BJ (cell line): ENCODE data around the gene MYNN. TPM values are rescaled to one million over a fixed set of nuclear protein-coding genes. Genes with fewer than 3 reads are reported as not detected.
A peak's percentile ranks its signal among the peaks of the same experiment; 100 is the strongest.

Source experiments
- CTCF ChIA-PET: fragments of 350-600 bp; formaldehyde crosslinking; extraction: SDS; loops from one replicate; lab custom pipeline; 2021; ENCODE audit warnings: antibody characterized with exemption, inconsistent platforms; lab: Yijun Ruan, JAX
- POLR2A ChIA-PET: fragments of 300-600 bp; sonication (Branson Sonifier 250); formaldehyde crosslinking; extraction: SDS; loops from one replicate; lab custom pipeline; 2021; ENCODE audit warnings: antibody characterized with exemption; lab: Charles Lee
- DNase-seq: peaks from one replicate; pipeline ENCODE4 v3.0.0-alpha.2; 2011; ENCODE audit warnings: low read depth
- H3K27me3 ChIP-seq: 2 replicates; pipeline ENCODE4 v1.6.0; 2011; ENCODE audit warnings: low read length; ENCODE audit not compliant: control insufficient read depth, insufficient read depth
- H3K36me3 ChIP-seq: 2 replicates; pipeline ENCODE4 v1.5.1; 2011; ENCODE audit warnings: low read length; ENCODE audit not compliant: control insufficient read depth, insufficient read depth
- H3K4me3 ChIP-seq: 2 replicates; pipeline ENCODE4 v1.5.1; 2011; ENCODE audit warnings: low read depth, mild to moderate bottlenecking, control low read depth, low read length
- polyA plus RNA-seq: library from polyadenylated mRNA; depleted of rRNA; stranded (reverse); fragments of >200 nt; gene quantifications from 2 replicates; pipeline ENCODE4 v1.2.3, GENCODE V29; 2011
- TF ChIP-seq, protein P1 (sequence below): IDR thresholded peaks from 2 replicates; pipeline ENCODE4 v1.5.1; 2011; ENCODE audit warnings: low read depth, mild to moderate bottlenecking, control low read depth, inconsistent platforms, low read length, moderate library complexity; ENCODE audit not compliant: insufficient read depth

The MYNN gene
- polyA plus RNA-seq, 1 experiment: 10.1 TPM

DNA sequence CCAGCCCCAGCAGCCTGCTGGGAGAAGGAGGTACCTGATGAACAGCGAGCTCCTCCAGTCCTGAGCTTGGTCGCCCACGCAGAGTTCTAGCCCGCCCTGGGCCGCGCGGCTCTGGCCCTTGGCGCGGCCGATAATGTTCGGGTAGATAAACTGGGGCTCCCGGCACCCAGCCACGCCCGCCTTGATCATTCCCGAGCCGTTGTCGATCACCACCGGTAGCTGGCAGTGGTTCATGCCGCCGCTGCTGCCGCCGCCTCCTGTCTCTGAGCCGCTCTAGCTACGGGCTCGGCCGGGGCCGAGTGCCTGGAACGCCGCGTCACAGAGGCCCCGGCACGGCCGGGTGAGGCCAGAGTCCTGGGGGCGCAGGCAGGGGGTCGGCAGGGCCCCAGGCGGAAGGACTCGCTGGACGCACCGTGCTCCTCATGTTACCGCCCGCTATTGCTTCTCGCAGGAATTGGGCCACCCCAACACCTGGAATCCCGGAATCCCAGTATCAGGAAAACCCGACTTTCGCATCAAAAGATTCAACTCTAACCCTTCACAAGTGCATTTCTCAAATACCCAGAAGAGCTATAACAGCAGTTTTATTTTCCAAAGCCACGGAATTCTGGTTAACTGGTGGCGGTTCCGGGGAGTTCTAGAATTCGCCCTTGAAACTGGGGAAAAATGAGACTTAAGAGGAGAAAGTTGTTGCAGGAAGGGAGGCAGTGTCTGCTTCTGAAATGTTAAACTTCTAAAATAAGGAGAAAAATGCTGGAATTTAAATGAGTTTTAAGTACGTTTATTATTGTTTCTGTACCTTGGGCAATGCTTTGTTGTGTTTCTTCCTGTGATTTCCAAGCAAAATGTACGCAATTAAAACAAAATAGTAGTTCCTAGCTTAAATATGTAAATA, 3.7 kb upstream of the MYNN start, which contains the start of gene ACTRT3:
ACTRT3 (minus strand) TSS at position 275 of the 895 bp plus-strand sequence; CDS start at position 234, 41 bp downstream.
- no peaks in the 10 kb centered on the region for H3K27me3 ChIP-seq
- TF ChIP-seq, protein P1, sequence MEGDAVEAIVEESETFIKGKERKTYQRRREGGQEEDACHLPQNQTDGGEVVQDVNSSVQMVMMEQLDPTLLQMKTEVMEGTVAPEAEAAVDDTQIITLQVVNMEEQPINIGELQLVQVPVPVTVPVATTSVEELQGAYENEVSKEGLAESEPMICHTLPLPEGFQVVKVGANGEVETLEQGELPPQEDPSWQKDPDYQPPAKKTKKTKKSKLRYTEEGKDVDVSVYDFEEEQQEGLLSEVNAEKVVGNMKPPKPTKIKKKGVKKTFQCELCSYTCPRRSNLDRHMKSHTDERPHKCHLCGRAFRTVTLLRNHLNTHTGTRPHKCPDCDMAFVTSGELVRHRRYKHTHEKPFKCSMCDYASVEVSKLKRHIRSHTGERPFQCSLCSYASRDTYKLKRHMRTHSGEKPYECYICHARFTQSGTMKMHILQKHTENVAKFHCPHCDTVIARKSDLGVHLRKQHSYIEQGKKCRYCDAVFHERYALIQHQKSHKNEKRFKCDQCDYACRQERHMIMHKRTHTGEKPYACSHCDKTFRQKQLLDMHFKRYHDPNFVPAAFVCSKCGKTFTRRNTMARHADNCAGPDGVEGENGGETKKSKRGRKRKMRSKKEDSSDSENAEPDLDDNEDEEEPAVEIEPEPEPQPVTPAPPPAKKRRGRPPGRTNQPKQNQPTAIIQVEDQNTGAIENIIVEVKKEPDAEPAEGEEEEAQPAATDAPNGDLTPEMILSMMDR: peak; percentile 15; the same call in 1 of the 2 replicates
- CTCF ChIA-PET: interaction anchor here (0.9 kb wide), 1 partner anchor 198 kb away, joined by 4 read pairs; the partner anchor contains the start of gene SEC62
- peak within 1 kb of the TSS; percentile 52 for H3K4me3 ChIP-seq
- DNase-seq: no peak
- POLR2A ChIA-PET: no interaction called here
- no peaks in the 10 kb centered on the region for H3K36me3 ChIP-seq

- Histone ChIP-seq H3K36me3 (no peaks in the 10 kb centered on the region; the same call in 1 of the 2 replicates), H3K27me3 (no peaks in the 10 kb centered on the region), H3K4me3 (peak overlapping the region; percentile 99)
- TF ChIP-seq, protein P1: no peak
- ChIA-PET POLR2A (interaction anchor here (0.6 to 1.4 kb wide), 2 partner anchors 9 to 19 kb away, joined by 3 read pairs; no protein-coding TSS in a partner anchor), CTCF (no interaction called here)
- no peak for DNase-seq
Observed at GRCh38 chr3:169771497-169772304, 1.5 kb upstream of the MYNN start.

GRCh38 chr3:169772305-169772896, 795 bp upstream of the MYNN start:
- ChIA-PET POLR2A (interaction anchor here (0.7 to 1.4 kb wide), 2 partner anchors 19 to 895 kb away, joined by 3 to 4 read pairs; no protein-coding TSS in a partner anchor), CTCF (no interaction called here)
- H3K27me3 ChIP-seq: no peaks in the 10 kb centered on the region
- no peaks in the 10 kb centered on the region; the same call in 1 of the 2 replicates for H3K36me3 ChIP-seq
- peak overlapping the region; percentile 99 for H3K4me3 ChIP-seq
- TF ChIP-seq, protein P1: no peak
- no peak for DNase-seq

DNA sequence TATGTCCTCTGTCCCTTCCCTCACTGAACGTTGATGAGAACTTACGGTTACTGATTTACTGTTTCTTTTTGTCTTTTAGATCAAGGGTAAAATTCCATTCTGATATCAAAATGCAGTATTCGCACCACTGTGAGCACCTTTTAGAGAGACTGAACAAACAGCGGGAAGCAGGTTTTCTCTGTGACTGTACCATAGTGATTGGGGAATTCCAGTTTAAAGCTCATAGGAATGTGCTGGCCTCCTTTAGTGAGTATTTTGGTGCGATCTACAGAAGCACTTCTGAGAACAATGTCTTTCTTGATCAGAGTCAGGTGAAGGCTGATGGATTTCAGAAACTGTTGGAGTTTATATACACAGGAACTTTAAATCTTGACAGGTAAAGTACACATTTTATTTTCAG, 990 bp downstream of the MYNN start:
- Histone ChIP-seq H3K36me3 (peaks cover 5% of the 10 kb centered on the region; the same call in 1 of the 2 replicates), H3K27me3 (no peaks in the 10 kb centered on the region), H3K4me3 (peak overlapping the region; percentile 99)
- TF ChIP-seq, protein P1: no peak
- DNase-seq: no peak
- ChIA-PET CTCF (interaction anchor here (0.6 kb wide), 1 partner anchor 637 kb away, joined by 3 read pairs; no protein-coding TSS in a partner anchor), POLR2A (no interaction called here)
